Thyroid gland (tissue), 4 donors: ENCODE results near the gene E2F6.

Source experiments
- POLR2A ChIP-seq, 2 donors: fragments of 450-650 bp; IDR thresholded peaks; one replicate each; pipeline ENCODE4 v1.6.1; 2017; ENCODE audit warnings: antibody characterized with exemption in 2 of 2, mild to moderate bottlenecking in 2 of 2, moderate library complexity in 1 of 2
- TF ChIP-seq, protein P1 (sequence below), 6 experiments: fragments of 200-600 bp in 3 of 6; fragments of 450-650 bp in 3 of 6; sonication (generic) in 3 of 6; IDR thresholded peaks; one replicate each; pipeline ENCODE4 v1.5.1; 2016 to 2019; ENCODE audit warnings: antibody characterized with exemption in 6 of 6, mild to moderate bottlenecking in 2 of 6, inconsistent platforms in 1 of 6, moderate library complexity in 1 of 6

DNA sequence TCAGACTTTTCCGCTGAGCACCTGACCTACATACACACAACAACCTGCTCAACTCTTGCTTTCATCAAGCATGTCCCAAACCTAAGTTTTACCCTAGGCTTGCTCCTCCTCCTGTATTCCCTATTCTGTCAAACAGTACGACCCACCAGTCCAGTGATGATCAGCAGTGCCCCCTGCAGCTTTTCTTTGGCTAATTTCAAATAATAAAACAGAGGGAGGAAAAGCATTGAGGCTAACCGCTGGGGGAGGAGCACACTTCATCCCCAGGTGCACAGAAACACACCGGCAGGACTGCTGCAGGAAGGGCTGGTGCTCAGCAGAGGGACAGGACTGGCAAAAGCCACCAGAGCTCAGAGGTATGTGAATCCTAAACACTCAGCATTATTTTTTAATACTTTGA, 21.2 kb downstream of the E2F6 start:
- TF ChIP-seq, protein P1, sequence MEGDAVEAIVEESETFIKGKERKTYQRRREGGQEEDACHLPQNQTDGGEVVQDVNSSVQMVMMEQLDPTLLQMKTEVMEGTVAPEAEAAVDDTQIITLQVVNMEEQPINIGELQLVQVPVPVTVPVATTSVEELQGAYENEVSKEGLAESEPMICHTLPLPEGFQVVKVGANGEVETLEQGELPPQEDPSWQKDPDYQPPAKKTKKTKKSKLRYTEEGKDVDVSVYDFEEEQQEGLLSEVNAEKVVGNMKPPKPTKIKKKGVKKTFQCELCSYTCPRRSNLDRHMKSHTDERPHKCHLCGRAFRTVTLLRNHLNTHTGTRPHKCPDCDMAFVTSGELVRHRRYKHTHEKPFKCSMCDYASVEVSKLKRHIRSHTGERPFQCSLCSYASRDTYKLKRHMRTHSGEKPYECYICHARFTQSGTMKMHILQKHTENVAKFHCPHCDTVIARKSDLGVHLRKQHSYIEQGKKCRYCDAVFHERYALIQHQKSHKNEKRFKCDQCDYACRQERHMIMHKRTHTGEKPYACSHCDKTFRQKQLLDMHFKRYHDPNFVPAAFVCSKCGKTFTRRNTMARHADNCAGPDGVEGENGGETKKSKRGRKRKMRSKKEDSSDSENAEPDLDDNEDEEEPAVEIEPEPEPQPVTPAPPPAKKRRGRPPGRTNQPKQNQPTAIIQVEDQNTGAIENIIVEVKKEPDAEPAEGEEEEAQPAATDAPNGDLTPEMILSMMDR (IDR thresholded peaks at IDR 0.05): no peak
- no peak for TF ChIP-seq POLR2A (IDR thresholded peaks at IDR 0.05)
